Colonic mucosa (tissue), 4 donors: ENCODE results near the gene TSPAN15. TPM values are rescaled to one million over a fixed set of nuclear protein-coding genes. Genes with fewer than 3 reads are reported as not detected.
A peak's percentile ranks its signal among the peaks of the same experiment; 100 is the strongest.
"Not testable (repeated sequence)": the region's sequence is repeated elsewhere in the genome, so short reads cannot be mapped to it uniquely, and the experiment has no call there.

Experiments
- DNase-seq: peaks from one replicate; pipeline ENCODE4 v3.0.0-alpha.2; 2020
- H3K27ac ChIP-seq: fragments of 200-600 bp; one replicate; pipeline ENCODE4 v1.8.0; 2021
- H3K27me3 ChIP-seq: fragments of 200-600 bp; one replicate; pipeline ENCODE4 v1.8.0; 2021
- H3K36me3 ChIP-seq: fragments of 200-600 bp; one replicate; pipeline ENCODE4 v1.8.0; 2021
- H3K4me1 ChIP-seq: fragments of 200-600 bp; one replicate; pipeline ENCODE4 v1.8.0; 2021; ENCODE audit warnings: mild to moderate bottlenecking
- H3K4me3 ChIP-seq: fragments of 200-600 bp; one replicate; pipeline ENCODE4 v1.8.0; 2021
- H3K9ac ChIP-seq, 2 donors: one replicate each; pipeline ENCODE4 v1.7.0; 2013; ENCODE audit warnings: control low read depth in 2 of 2, low read depth in 2 of 2, low read length in 2 of 2
- H3K9me3 ChIP-seq: fragments of 200-600 bp; one replicate; pipeline ENCODE4 v1.8.0; 2021
- intact Hi-C: fragments of 100-400 bp; cut with DNase I; formaldehyde crosslinking; loops from one replicate; pipeline ENCODE4 v1.14.1; 2022
- total RNA-seq, 2 donors: library from RNA; stranded (reverse); fragmentation: NEBNext Ultra II Directional in 1 of 2; extraction: Animal tissue kit (Norgen Biotek cat#: 25700) in 1 of 2; gene quantifications; one replicate each; pipeline ENCODE4 v1.2.1, GENCODE V29; 2021
- TF ChIP-seq, protein P1 (sequence below): fragments of 200-600 bp; IDR thresholded peaks from one replicate; pipeline ENCODE4 v1.8.0; 2022; ENCODE audit warnings: antibody characterized with exemption, mild to moderate bottlenecking
- donor health status: healthy.
- donor health status: DM: no; HTN: no; CAD: no.
- donor health status: DM: no; HTN: no; CAD: no.

TSPAN15 gene
- total RNA-seq, 2 donors from 2014 or later = 129 TPM

- intact Hi-C loops = no loop called here
- H3K9ac ChIP-seq = no peak overlapping the region
These were observed 4.6 kb upstream of the TSPAN15 start for GRCh38 chr10:69446650-69447151.

DNA sequence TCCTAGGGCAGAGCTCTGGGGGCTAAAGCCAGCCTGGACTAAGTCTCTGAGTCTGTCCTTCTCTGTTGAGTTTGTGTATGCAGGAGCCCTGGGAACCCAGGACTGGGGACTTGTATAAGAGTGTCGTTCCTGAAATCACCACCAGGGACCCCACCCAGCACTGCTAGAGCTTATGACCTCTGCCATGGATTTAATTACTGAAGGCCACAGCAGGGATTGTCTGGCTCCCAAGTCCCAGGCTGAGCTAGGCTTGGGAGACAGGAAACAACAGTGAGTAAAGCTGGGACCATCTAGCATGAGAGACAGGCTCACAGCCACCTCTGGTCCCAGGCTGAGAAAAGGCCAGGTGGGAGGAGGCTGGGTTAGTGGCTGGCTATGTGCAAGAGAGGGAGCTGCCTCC is 1.4 kb upstream of the TSPAN15 start:
- H3K4me3 ChIP-seq = no peak overlapping the region
- no peaks in the 10 kb centered on the region for H3K27me3 ChIP-seq
- peak overlapping the region in 1 of 2 donors; percentile 81 for H3K9ac ChIP-seq
- TF ChIP-seq, protein P1, sequence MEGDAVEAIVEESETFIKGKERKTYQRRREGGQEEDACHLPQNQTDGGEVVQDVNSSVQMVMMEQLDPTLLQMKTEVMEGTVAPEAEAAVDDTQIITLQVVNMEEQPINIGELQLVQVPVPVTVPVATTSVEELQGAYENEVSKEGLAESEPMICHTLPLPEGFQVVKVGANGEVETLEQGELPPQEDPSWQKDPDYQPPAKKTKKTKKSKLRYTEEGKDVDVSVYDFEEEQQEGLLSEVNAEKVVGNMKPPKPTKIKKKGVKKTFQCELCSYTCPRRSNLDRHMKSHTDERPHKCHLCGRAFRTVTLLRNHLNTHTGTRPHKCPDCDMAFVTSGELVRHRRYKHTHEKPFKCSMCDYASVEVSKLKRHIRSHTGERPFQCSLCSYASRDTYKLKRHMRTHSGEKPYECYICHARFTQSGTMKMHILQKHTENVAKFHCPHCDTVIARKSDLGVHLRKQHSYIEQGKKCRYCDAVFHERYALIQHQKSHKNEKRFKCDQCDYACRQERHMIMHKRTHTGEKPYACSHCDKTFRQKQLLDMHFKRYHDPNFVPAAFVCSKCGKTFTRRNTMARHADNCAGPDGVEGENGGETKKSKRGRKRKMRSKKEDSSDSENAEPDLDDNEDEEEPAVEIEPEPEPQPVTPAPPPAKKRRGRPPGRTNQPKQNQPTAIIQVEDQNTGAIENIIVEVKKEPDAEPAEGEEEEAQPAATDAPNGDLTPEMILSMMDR = peak; percentile 44
- DNase-seq = peak; percentile 86
- peak overlapping the region; percentile 90 for H3K27ac ChIP-seq
- H3K4me1 ChIP-seq = peaks cover 14% of the 10 kb centered on the region
- no peaks in the 10 kb centered on the region for H3K9me3 ChIP-seq
- intact Hi-C loops = no loop called here
- H3K36me3 ChIP-seq = no peaks in the 10 kb centered on the region

More at GRCh38 chr10:69446650-69447151, 4.6 kb upstream of the TSPAN15 start:
- TF ChIP-seq, protein P1 = no peak
- Histone ChIP-seq H3K27ac (peak overlapping the region; percentile 38), H3K27me3 (no peaks in the 10 kb centered on the region), H3K4me3 (no peak overlapping the region), H3K36me3 (no peaks in the 10 kb centered on the region), H3K9me3 (no peaks in the 10 kb centered on the region), H3K4me1 (peaks cover 8% of the 10 kb centered on the region)
- peak; percentile 56 for DNase-seq

DNA sequence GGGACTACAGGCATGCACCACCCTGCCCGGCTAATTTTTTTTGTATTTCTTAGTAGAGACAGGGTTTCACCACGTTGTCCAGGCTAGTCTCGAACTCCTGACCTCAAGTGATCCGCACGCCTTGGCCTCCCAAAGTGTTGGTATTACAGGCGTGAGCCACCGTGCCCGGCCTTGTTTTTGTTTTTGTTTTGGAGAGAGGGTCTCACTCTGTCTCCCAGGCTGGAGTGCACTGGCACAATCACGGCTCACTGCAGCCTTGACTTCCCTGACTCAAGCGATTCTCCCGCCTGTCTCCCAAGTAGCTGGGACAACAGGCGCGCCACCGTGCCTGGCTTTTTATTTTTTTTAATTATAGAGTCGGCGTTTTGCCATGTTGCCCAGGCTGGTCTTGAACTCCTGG is 870 bp upstream of the TSPAN15 start:
- intact Hi-C loops, H3K36me3 ChIP-seq, H3K27me3 ChIP-seq, H3K9me3 ChIP-seq, DNase-seq, H3K4me3 ChIP-seq: not testable (repeated sequence)
- Histone ChIP-seq H3K9ac (peak overlapping the region in 1 of 2 donors; percentile 94), H3K27ac (peak overlapping the region; percentile 90), H3K4me1 (peaks cover 14% of the 10 kb centered on the region)

GRCh38 chr10:69451784-69452251 is 553 bp downstream of the TSPAN15 start:
- H3K9me3 ChIP-seq = no peaks in the 10 kb centered on the region
- no peaks in the 10 kb centered on the region for H3K27me3 ChIP-seq
- H3K36me3 ChIP-seq = no peaks in the 10 kb centered on the region
- H3K9ac ChIP-seq = peak overlapping the region; percentile 85 to 94
- H3K4me1 ChIP-seq = peaks cover 15% of the 10 kb centered on the region
- TF ChIP-seq, protein P1 = no peak
- H3K27ac ChIP-seq = peak overlapping the region; percentile 90
- peak overlapping the region; percentile 74 for H3K4me3 ChIP-seq
- peak; percentile 81 for DNase-seq
- intact Hi-C loops = no loop called here

DNA sequence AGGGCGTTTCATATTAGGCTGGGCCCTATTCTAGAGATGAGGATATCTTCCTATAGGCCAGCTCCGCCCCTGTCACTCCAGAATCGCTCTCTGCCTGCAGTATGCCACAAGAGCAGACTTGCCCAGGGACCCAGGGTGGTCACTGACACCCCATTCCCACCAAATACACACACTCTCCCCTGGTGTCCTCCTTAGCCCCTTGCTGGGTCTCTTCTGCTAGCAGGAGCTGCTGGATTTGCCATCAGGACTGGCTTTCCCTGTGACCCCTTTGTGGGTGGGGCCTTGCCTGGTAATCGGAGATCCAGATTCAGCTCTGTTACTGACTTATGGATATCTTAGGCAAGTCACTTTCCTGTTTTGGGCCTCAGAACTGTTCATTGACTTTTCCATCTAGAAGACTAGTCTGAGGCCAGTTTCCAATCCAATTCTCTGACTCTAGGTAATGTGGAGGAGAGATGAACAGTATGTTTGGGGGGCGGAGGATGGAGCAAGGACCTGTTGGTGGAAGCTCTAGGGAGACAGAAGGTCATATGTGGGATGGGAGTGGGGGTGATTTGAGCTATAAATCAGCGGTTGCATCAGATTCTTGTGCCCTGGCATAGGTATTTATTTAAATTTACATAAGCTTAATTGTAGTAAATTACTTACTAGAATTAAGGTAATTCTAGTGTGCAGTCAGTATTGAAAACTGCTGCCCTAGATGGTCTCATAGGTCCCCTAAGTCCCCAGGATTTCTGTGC is 1.6 kb downstream of the TSPAN15 start:
- H3K9me3 ChIP-seq = no peaks in the 10 kb centered on the region
- intact Hi-C loops = no loop called here
- TF ChIP-seq, protein P1 = no peak
- peak overlapping the region in 1 of 2 donors; percentile 38 for H3K9ac ChIP-seq
- no peaks in the 10 kb centered on the region for H3K36me3 ChIP-seq
- no peak for DNase-seq
- H3K27me3 ChIP-seq = no peaks in the 10 kb centered on the region
- peak overlapping the region; percentile 34 for H3K27ac ChIP-seq
- H3K4me1 ChIP-seq = peaks cover 17% of the 10 kb centered on the region
- peak overlapping the region; percentile 74 for H3K4me3 ChIP-seq

DNA sequence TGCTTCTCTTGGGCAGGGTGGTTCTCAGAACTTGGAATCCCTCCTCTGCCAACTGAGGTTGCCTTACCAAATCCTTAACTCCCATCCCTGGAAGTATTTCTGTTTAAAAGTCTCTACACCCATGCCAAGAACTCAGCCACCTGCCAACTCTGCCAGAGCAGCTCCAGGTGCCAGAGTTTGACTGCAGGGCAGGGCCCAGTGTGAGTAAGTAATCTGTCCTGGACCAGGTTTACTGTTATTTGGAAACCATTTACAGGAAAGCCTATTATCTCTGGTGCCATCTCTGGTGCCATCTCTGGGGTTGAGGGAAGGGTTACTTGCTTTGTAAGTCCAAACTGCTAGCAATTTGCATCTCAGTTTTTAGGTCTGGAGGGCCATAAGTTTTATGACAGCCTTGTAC is 2.5 kb downstream of the TSPAN15 start:
- no peaks in the 10 kb centered on the region for H3K27me3 ChIP-seq
- no peaks in the 10 kb centered on the region for H3K9me3 ChIP-seq
- H3K4me3 ChIP-seq = no peak overlapping the region
- H3K9ac ChIP-seq = peak overlapping the region in 1 of 2 donors; percentile 22
- TF ChIP-seq, protein P1 = no peak
- H3K4me1 ChIP-seq = peaks cover 17% of the 10 kb centered on the region
- intact Hi-C loops = no loop called here
- H3K27ac ChIP-seq = peak overlapping the region; percentile 34
- DNase-seq = no peak
- no peaks in the 10 kb centered on the region for H3K36me3 ChIP-seq
